ENCODE data around the gene SPCS1.
A peak's percentile ranks its signal among the peaks of the same experiment; 100 is the strongest.
"Not testable (repeated sequence)": the region's sequence is repeated elsewhere in the genome, so short reads cannot be mapped to it uniquely, and the experiment has no call there.

Gene SPCS1

GRCh38 chr3:52705688-52706686 is at the start of gene SPCS1, which contains the start of gene GLT8D1:
Gene SPCS1 (plus strand): TSS chr3:52706106. CDS start chr3:52706247, 141 bp downstream.
Gene GLT8D1 (minus strand): TSS chr3:52705791. CDS start chr3:52700460, 5,331 bp downstream.
- peak; percentile 85 to 87 for DNase-seq

GRCh38 chr3:52660046-52660445 is 45.9 kb upstream of the SPCS1 start:
- DNase-seq, result no peak

GRCh38 chr3:52663098-52663497 is 42.8 kb upstream of the SPCS1 start:
- DNase-seq, result no peak

GRCh38 chr3:52670621-52671521 is 35.0 kb upstream of the SPCS1 start:
- DNase-seq, result peak; percentile 33 to 56

GRCh38 chr3:52671676-52672075 is 34.2 kb upstream of the SPCS1 start:
- DNase-seq, result no peak

- DNase-seq, result not testable (repeated sequence)
These were observed 29.7 kb upstream of the SPCS1 start for GRCh38 chr3:52676201-52676600.

- no peak for DNase-seq
These were observed 27.4 kb upstream of the SPCS1 start for GRCh38 chr3:52678265-52679198.

GRCh38 chr3:52679199-52679538 is 26.7 kb upstream of the SPCS1 start:
- no peak for DNase-seq

GRCh38 chr3:52679811-52680210 is 26.1 kb upstream of the SPCS1 start:
- no peak for DNase-seq

- DNase-seq, result no peak
These were observed 24.3 kb upstream of the SPCS1 start for GRCh38 chr3:52681596-52681995.

GRCh38 chr3:52682016-52682415 is 23.9 kb upstream of the SPCS1 start:
- DNase-seq, result peak; percentile 43 to 54

- no peak for DNase-seq
These were observed 22.3 kb upstream of the SPCS1 start for GRCh38 chr3:52683611-52684010.

GRCh38 chr3:52684184-52684583 is 21.7 kb upstream of the SPCS1 start:
- DNase-seq, result no peak

- DNase-seq, result peak; percentile 82 to 88
These were observed 20.6 kb upstream of the SPCS1 start for GRCh38 chr3:52685285-52685708.

GRCh38 chr3:52685709-52686691 is 19.9 kb upstream of the SPCS1 start, which contains the start of the genes GNL3 and PBRM1:
Gene GNL3 (plus strand): TSS chr3:52686032. CDS start chr3:52686093, 61 bp downstream.
Gene PBRM1 (minus strand): TSS chr3:52685913.
- peak; percentile 91 to 93 for DNase-seq

- DNase-seq, result no peak
These were observed 17.6 kb upstream of the SPCS1 start for GRCh38 chr3:52688266-52688665.

GRCh38 chr3:52689151-52689550 is 16.8 kb upstream of the SPCS1 start:
- DNase-seq, result no peak

- no peak for DNase-seq
These were observed 15.3 kb upstream of the SPCS1 start for GRCh38 chr3:52690560-52690959.

GRCh38 chr3:52693071-52693470 is 12.8 kb upstream of the SPCS1 start:
- DNase-seq, result no peak

GRCh38 chr3:52694528-52695189 is 11.2 kb upstream of the SPCS1 start:
- DNase-seq, result no peak
